IPS DF 19.7 (cell line): ENCODE results near the gene BOLA2.
"Not testable (repeated sequence)": the region's sequence is repeated elsewhere in the genome, so short reads cannot be mapped to it uniquely, and the experiment has no call there.

Experiments
- DNase-seq: peaks from one replicate; pipeline ENCODE4 v3.0.0-alpha.2; 2013; ENCODE audit warnings: low read depth, low spot score

Gene BOLA2

GRCh38 chr16:29454269-29454668 lies at the start of gene BOLA2, which contains the start of gene SLX1B:
Gene BOLA2, minus strand, starts transcription at chr16:29454351. Its CDS starts 98 bp downstream, at chr16:29454253.
Gene SLX1B, plus strand, starts transcription at chr16:29454533.
- not testable (repeated sequence) for DNase-seq

GRCh38 chr16:29482276-29482675 lies 28.1 kb upstream of the BOLA2 start:
- DNase-seq: not testable (repeated sequence)

- not testable (repeated sequence) for DNase-seq
Measured at GRCh38 chr16:29472065-29472464, 17.9 kb upstream of the BOLA2 start.

GRCh38 chr16:29469660-29470059 lies 15.5 kb upstream of the BOLA2 start:
- not testable (repeated sequence) for DNase-seq

- not testable (repeated sequence) for DNase-seq
Measured at GRCh38 chr16:29467654-29468366, 13.7 kb upstream of the BOLA2 start.

- not testable (repeated sequence) for DNase-seq
Measured at GRCh38 chr16:29466904-29467303, 12.8 kb upstream of the BOLA2 start.

- not testable (repeated sequence) for DNase-seq
Measured at GRCh38 chr16:29465985-29466824, 12.1 kb upstream of the BOLA2 start.

- not testable (repeated sequence) for DNase-seq
Measured at GRCh38 chr16:29460647-29461030, 6.5 kb upstream of the BOLA2 start.

- not testable (repeated sequence) for DNase-seq
Measured at GRCh38 chr16:29459706-29460646, 5.8 kb upstream of the BOLA2 start, which contains the start of gene SULT1A4. Gene SULT1A4, plus strand, starts transcription at chr16:29459913. Its CDS starts 1,473 bp downstream, at chr16:29461386.

GRCh38 chr16:29457660-29458059 lies 3.5 kb upstream of the BOLA2 start:
- DNase-seq: not testable (repeated sequence)

GRCh38 chr16:29454828-29455227 lies 677 bp upstream of the BOLA2 start:
- DNase-seq: not testable (repeated sequence)

GRCh38 chr16:29453754-29454153 lies 397 bp downstream of the BOLA2 start:
- DNase-seq: not testable (repeated sequence)

- DNase-seq: not testable (repeated sequence)
Measured at GRCh38 chr16:29425390-29425789, 28.8 kb downstream of the BOLA2 start.

- DNase-seq: not testable (repeated sequence)
Measured at GRCh38 chr16:29423587-29423986, 30.6 kb downstream of the BOLA2 start.

- DNase-seq: not testable (repeated sequence)
Measured at GRCh38 chr16:29405249-29405648, 48.9 kb downstream of the BOLA2 start.
